ENCODE measurements around the gene TBK1.
"Not testable (repeated sequence)": the region's sequence is repeated elsewhere in the genome, so short reads cannot be mapped to it uniquely, and the experiment has no call there.

TBK1 gene

DNA sequence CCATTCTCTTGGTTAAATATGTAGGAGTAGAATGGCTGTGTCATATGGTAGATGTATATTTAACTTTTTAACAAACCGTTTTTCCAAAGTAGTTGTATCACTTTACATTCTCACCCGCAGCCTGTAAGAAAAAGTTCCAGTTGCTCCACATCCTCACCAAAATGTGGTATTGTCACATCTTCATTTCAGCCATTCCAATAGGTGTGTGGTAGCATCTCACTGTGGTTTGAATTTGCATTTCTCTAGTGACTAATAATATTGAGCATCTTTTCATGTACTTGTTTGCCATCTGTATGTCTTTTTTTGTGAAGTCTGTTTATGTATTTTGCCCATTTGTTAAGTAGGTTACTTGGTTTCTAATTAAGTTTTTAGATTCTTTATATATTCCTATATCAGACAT lies 78.6 kb downstream of the TBK1 start:
- DNase-seq (ENCODE audit: low read depth, low spot score), result no peak

DNA sequence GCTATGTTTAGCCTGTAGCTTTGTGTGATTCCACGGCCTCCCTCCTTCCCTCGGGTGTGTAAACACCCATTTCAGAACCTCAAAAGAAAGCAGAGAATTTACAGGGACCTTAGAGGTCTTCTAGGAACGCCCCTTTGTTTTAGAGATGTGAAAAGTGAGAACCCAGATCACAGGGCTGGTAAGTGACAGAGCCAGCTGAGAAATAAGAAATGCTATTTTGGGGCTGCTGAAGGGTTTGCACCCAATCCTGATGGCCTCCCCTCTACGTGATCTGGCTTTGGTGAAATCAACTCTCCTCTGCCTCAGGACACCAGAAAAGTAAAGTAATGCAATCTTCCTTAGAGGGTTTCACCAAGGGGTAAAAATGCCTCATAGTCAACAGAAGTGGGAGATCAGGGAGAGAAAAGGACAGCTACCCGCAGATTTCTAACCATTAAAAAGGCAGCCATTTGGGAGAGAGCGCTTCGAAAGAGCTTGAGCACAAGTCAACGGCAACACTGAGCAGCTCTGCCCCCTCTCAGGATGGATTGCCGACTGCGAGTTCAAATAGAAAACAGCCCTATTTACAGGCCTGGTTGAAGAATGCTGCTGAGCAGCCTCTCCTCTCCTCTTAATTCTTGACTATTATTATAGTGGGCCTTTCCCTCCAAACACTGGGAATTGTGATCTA lies 79.9 kb downstream of the TBK1 start:
- H3K4me3 ChIP-seq (ENCODE audit: low read length), result no peak overlapping the region
- DNase-seq (ENCODE audit: low read depth, low spot score), result no peak

More for the DNA sequence above, 78.6 kb downstream of the TBK1 start:
- H3K4me3 ChIP-seq (ENCODE audit: low read length), result no peak overlapping the region

DNA sequence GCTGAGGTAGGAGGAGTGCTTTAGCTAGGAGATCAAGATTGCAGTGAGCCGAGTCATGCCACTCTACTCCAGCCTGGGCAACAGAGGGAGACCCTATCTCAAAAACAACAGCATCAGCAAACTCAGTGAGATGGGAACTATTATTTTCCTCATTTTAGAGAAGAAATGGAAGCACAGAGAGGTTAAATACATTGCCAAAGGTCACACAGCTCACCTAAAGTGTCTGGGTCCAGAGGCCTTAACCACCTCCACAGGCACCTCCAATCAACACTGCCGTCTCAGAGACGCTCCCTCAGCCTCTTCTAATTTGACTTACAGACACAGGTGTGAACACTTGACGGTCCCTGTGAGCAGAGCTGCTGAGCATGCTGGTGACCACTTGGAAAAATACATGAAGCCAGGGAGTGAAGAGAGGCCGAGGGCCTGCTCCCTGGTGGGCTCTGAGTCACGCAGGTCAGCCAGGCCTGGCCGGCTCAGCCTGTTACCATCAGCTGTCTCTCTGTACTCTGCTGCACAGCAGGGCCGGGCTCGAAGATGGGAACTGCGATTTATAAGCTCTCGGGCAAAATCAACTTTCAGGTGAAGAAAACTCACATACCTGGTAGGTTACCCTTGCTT lies 80.9 kb downstream of the TBK1 start:
- H3K4me3 ChIP-seq (ENCODE audit: low read length), result no peak overlapping the region
- DNase-seq (ENCODE audit: low read depth, low spot score), result no peak

- DNase-seq (ENCODE audit: low read depth, low spot score), result no peak
- no peak overlapping the region for H3K4me3 ChIP-seq (ENCODE audit: low read length)
Measured at GRCh38 chr12:64534672-64535199, 82.8 kb downstream of the TBK1 start.

- DNase-seq (ENCODE audit: low read depth, low spot score), result no peak
- H3K4me3 ChIP-seq (ENCODE audit: low read length), result no peak overlapping the region
Measured at GRCh38 chr12:64538121-64538520, 86.2 kb downstream of the TBK1 start.

GRCh38 chr12:64542409-64543047 lies 90.6 kb downstream of the TBK1 start:
- not testable (repeated sequence) for DNase-seq (ENCODE audit: low read depth, low spot score); H3K4me3 ChIP-seq (ENCODE audit: low read length)

GRCh38 chr12:64544371-64545080 lies 92.6 kb downstream of the TBK1 start:
- H3K4me3 ChIP-seq (ENCODE audit: low read length), result no peak overlapping the region
- DNase-seq (ENCODE audit: low read depth, low spot score), result no peak

DNA sequence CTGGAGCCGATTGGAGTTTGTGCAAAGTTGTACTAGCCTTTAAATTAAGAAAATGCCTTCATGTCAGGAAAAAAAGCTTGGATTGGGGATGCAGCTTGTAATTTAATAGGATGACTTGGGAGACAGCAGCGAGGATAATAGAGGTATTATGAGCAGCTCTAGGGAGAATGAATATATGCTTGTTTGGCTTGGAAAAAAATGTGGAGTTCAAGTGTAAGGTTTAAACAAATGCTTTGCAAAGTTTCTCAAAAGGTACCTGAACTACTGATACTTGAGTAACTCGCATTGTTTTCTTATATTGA lies 93.1 kb downstream of the TBK1 start:
- H3K4me3 ChIP-seq (ENCODE audit: low read length), result no peak overlapping the region
- DNase-seq (ENCODE audit: low read depth, low spot score), result no peak

- DNase-seq (ENCODE audit: low read depth, low spot score), result no peak
- H3K4me3 ChIP-seq (ENCODE audit: low read length), result no peak overlapping the region
Measured at GRCh38 chr12:64549108-64549507, 97.2 kb downstream of the TBK1 start.

GRCh38 chr12:64550755-64551154 lies 98.8 kb downstream of the TBK1 start:
- no peak overlapping the region for H3K4me3 ChIP-seq (ENCODE audit: low read length)
- DNase-seq (ENCODE audit: low read depth, low spot score), result no peak

DNA sequence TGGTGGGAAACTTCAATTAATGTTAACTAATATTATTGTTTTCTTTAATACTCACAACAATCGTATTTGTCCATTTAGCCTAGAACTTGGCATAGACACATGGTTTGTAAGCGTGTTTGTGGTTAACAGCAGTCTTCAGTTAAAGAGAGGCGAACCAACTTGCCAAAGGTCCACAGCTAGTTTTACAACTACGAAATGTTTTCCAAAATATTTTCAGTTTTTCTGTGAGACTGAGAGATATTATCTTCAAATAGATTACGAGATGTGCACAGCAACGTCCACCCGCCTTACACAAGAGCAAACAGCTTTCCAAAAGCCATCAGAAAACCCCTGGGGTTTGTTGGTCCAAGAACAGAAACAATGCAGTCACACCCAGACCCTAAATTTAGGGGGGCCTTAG lies 99.8 kb downstream of the TBK1 start:
- H3K4me3 ChIP-seq (ENCODE audit: low read length), result no peak overlapping the region
- DNase-seq (ENCODE audit: low read depth, low spot score), result no peak
